HEK293 (cell line): ENCODE data around the gene CALHM3.

Source experiments
- CTCF ChIA-PET: fragments of 350-600 bp; formaldehyde crosslinking; extraction: SDS; loops from one replicate; lab custom pipeline; 2021; ENCODE audit warnings: antibody characterized with exemption; lab: Yijun Ruan, JAX
- POLR2A ChIA-PET: fragments of 300-600 bp; formaldehyde crosslinking; extraction: SDS; loops from one replicate; lab custom pipeline; 2020; ENCODE audit warnings: antibody characterized with exemption, inconsistent platforms; lab: Yijun Ruan, JAX
- H3K27ac ChIP-seq: fragments of 200-500 bp; sonication (Bioruptor generic); 2 replicates; pipeline ENCODE4 v1.5.1; 2014; ENCODE audit warnings: low read depth, low read length, control low read depth, inconsistent platforms; ENCODE audit errors: extremely low read depth
- H3K36me3 ChIP-seq, 2 experiments: fragments of 200-500 bp in 1 of 2; sonication (Bioruptor generic) in 1 of 2; 1 replicate in 1 of 2; 2 replicates in 1 of 2; pipeline ENCODE4 v1.5.1; 2014 to 2017; ENCODE audit warnings: inconsistent platforms in 2 of 2, low read length in 2 of 2; ENCODE audit not compliant: control insufficient read depth in 2 of 2, insufficient read depth in 1 of 2
- H3K4me1 ChIP-seq: fragments of 200-500 bp; sonication (Bioruptor generic); 2 replicates; pipeline ENCODE4 v1.5.1; 2014; ENCODE audit warnings: mild to moderate bottlenecking, low read length, inconsistent platforms; ENCODE audit not compliant: control insufficient read depth, insufficient read depth
- H3K4me3 ChIP-seq: 2 replicates; pipeline ENCODE4 v1.5.1; 2011; ENCODE audit warnings: low read depth, mild to moderate bottlenecking, control low read depth, low read length, moderate library complexity
- H3K9me3 ChIP-seq: fragments of 200-500 bp; sonication (Bioruptor generic); 2 replicates; pipeline ENCODE4 v1.5.1; 2014; ENCODE audit warnings: low read depth, low read length, inconsistent platforms; ENCODE audit not compliant: control insufficient read depth, insufficient read depth
- BCL11A ChIP-seq: fragments of 450-650 bp; formaldehyde crosslinking; IDR thresholded peaks from 2 replicates; pipeline ENCODE4 v1.5.1; 2016; ENCODE audit warnings: low read depth, missing biosample characterization, missing genetic modification characterization
- BCL11B ChIP-seq: fragments of 450-650 bp; formaldehyde crosslinking; IDR thresholded peaks from 2 replicates; pipeline ENCODE4 v1.5.1; 2016; ENCODE audit warnings: low read depth, missing biosample characterization, missing genetic modification characterization
- IKZF3 ChIP-seq: fragments of 450-650 bp; IDR thresholded peaks from 2 replicates; pipeline ENCODE4 v1.5.0; 2018; ENCODE audit warnings: missing biosample characterization, mild to moderate bottlenecking, missing genetic modification characterization, moderate library complexity
- KLF16 ChIP-seq: fragments of 450-650 bp; formaldehyde crosslinking; IDR thresholded peaks from 2 replicates; pipeline ENCODE4 v1.5.1; 2017; ENCODE audit warnings: missing biosample characterization, missing genetic modification characterization
- MYNN ChIP-seq: fragments of 450-650 bp; formaldehyde crosslinking; IDR thresholded peaks from 2 replicates; pipeline ENCODE4 v1.5.1; 2016; ENCODE audit warnings: missing biosample characterization, missing genetic modification characterization, borderline replicate concordance
- OVOL3 ChIP-seq: fragments of 450-650 bp; formaldehyde crosslinking; IDR thresholded peaks from 2 replicates; pipeline ENCODE4 v1.5.1; 2016; ENCODE audit warnings: missing biosample characterization, missing genetic modification characterization
- SCRT1 ChIP-seq: fragments of 450-650 bp; formaldehyde crosslinking; IDR thresholded peaks from 2 replicates; pipeline ENCODE4 v1.5.1; 2016; ENCODE audit warnings: missing biosample characterization, missing genetic modification characterization, borderline replicate concordance
- TCF7L2 ChIP-seq: IDR thresholded peaks from 2 replicates; pipeline ENCODE4 v1.6.1; 2011; ENCODE audit warnings: low read depth, mild to moderate bottlenecking, inconsistent platforms, low read length, moderate library complexity, borderline replicate concordance
- TRIM28 ChIP-seq: IDR thresholded peaks from 2 replicates; pipeline ENCODE4 v1.6.1; 2011; ENCODE audit warnings: low read length, control low read depth, borderline replicate concordance
- ZBTB49 ChIP-seq: fragments of 450-650 bp; formaldehyde crosslinking; IDR thresholded peaks from 2 replicates; pipeline ENCODE4 v1.5.1; 2016; ENCODE audit warnings: missing biosample characterization, missing genetic modification characterization, low read depth
- ZNF148 ChIP-seq: fragments of 450-650 bp; formaldehyde crosslinking; IDR thresholded peaks from 2 replicates; pipeline ENCODE4 v1.5.0; 2017; ENCODE audit warnings: missing biosample characterization, missing genetic modification characterization, borderline replicate concordance
- ZNF16 ChIP-seq: fragments of 450-650 bp; formaldehyde crosslinking; IDR thresholded peaks from 2 replicates; pipeline ENCODE4 v1.5.1; 2016; ENCODE audit warnings: low read depth, missing biosample characterization, missing genetic modification characterization
- ZNF214 ChIP-seq: fragments of 450-650 bp; formaldehyde crosslinking; IDR thresholded peaks from 2 replicates; pipeline ENCODE4 v1.5.1; 2017; ENCODE audit warnings: missing biosample characterization, mild to moderate bottlenecking, missing genetic modification characterization, borderline replicate concordance
- ZNF311 ChIP-seq: fragments of 450-650 bp; formaldehyde crosslinking; IDR thresholded peaks from 2 replicates; pipeline ENCODE4 v1.5.1; 2017; ENCODE audit warnings: missing biosample characterization, missing genetic modification characterization, borderline replicate concordance
- ZNF362 ChIP-seq: fragments of 450-650 bp; formaldehyde crosslinking; IDR thresholded peaks from 2 replicates; pipeline ENCODE4 v1.5.1; 2016; ENCODE audit warnings: missing biosample characterization, missing genetic modification characterization
- ZNF37A ChIP-seq: fragments of 450-650 bp; IDR thresholded peaks from 2 replicates; pipeline ENCODE4 v1.5.1; 2018; ENCODE audit warnings: missing biosample characterization, missing genetic modification characterization
- ZNF394 ChIP-seq: fragments of 450-650 bp; formaldehyde crosslinking; IDR thresholded peaks from 2 replicates; pipeline ENCODE4 v1.5.1; 2016; ENCODE audit warnings: missing biosample characterization, missing genetic modification characterization, mild to moderate bottlenecking, moderate library complexity, borderline replicate concordance
- ZNF561 ChIP-seq: fragments of 450-650 bp; IDR thresholded peaks from 2 replicates; pipeline ENCODE4 v1.5.1; 2018; ENCODE audit warnings: missing biosample characterization, missing genetic modification characterization, borderline replicate concordance
- ZNF660 ChIP-seq: fragments of 450-650 bp; IDR thresholded peaks from 2 replicates; pipeline ENCODE4 v1.5.1; 2018; ENCODE audit warnings: missing biosample characterization, mild to moderate bottlenecking, missing genetic modification characterization
- ZNF670 ChIP-seq: fragments of 450-650 bp; formaldehyde crosslinking; IDR thresholded peaks from 2 replicates; pipeline ENCODE4 v1.5.1; 2016; ENCODE audit warnings: missing biosample characterization, missing genetic modification characterization, low read depth
- ZNF692 ChIP-seq: fragments of 450-650 bp; formaldehyde crosslinking; IDR thresholded peaks from 2 replicates; pipeline ENCODE4 v1.5.1; 2016; ENCODE audit warnings: missing biosample characterization, missing genetic modification characterization
- ZSCAN30 ChIP-seq: fragments of 450-650 bp; IDR thresholded peaks from 2 replicates; pipeline ENCODE4 v1.5.1; 2018; ENCODE audit warnings: missing biosample characterization, mild to moderate bottlenecking, missing genetic modification characterization, moderate library complexity

The CALHM3 gene

GRCh38 chr10:103427866-103428265 is 51.2 kb downstream of the CALHM3 start:
- TF ChIP-seq ZNF148 (tag by site-specific recombination) (no peak), TCF7L2 (no peak), ZNF692 (tag by site-specific recombination) (no peak), IKZF3 (tag by site-specific recombination) (no peak), ZNF660 (tag by site-specific recombination) (no peak), ZNF214 (no peak), OVOL3 (tag by site-specific recombination) (no peak), ZNF362 (tag by site-specific recombination) (no peak), ZNF16 (tag by site-specific recombination) (no peak), ZNF394 (tag by site-specific recombination) (no peak), BCL11A (tag by site-specific recombination) (no peak), KLF16 (tag by site-specific recombination) (no peak), BCL11B (tag by site-specific recombination) (no peak), SCRT1 (tag by site-specific recombination) (no peak), ZBTB49 (tag by site-specific recombination) (no peak)
- TF ChIP-seq, all 188 proteins: peak for 0
- Histone ChIP-seq H3K9me3 (no peaks in the 10 kb centered on the region), H3K4me1 (no peaks in the 10 kb centered on the region), H3K36me3 (peaks cover 50 to 92% of the 10 kb centered on the region in 2 experiments), H3K27ac (no peak overlapping the region), H3K4me3 (no peak overlapping the region)
- POLR2A ChIA-PET, result no interaction called here
- CTCF ChIA-PET, result interaction anchor here (1.0 to 2.7 kb wide), 2 partner anchors 12 to 58 kb away, joined by 3 to 10 read pairs; no protein-coding TSS in a partner anchor

GRCh38 chr10:103423748-103424147 is 55.3 kb downstream of the CALHM3 start:
- TF ChIP-seq ZSCAN30 (no peak), ZNF311 (tag by site-specific recombination) (no peak), ZNF561 (tag by site-specific recombination) (no peak), TRIM28 (no peak), ZNF670 (tag by site-specific recombination) (no peak), ZNF37A (tag by site-specific recombination) (no peak), MYNN (tag by site-specific recombination) (no peak)
- Histone ChIP-seq H3K36me3 (peaks cover 50 to 89% of the 10 kb centered on the region in 2 experiments), H3K9me3 (no peaks in the 10 kb centered on the region), H3K4me1 (no peaks in the 10 kb centered on the region), H3K27ac (no peak overlapping the region), H3K4me3 (no peak overlapping the region)
- ChIA-PET POLR2A (no interaction called here), CTCF (interaction anchor here (0.8 to 1.6 kb wide), 3 partner anchors 53 to 169 kb away, joined by 3 to 4 read pairs (median 4); no protein-coding TSS in a partner anchor)
